Chondrocyte (in vitro differentiated cells): ENCODE measurements around the gene SSNA1. TPM values are rescaled to one million over a fixed set of nuclear protein-coding genes. Genes with fewer than 3 reads are reported as not detected.

ENCODE experiments used
- DNase-seq: peaks from one replicate; pipeline ENCODE4 v3.0.0; 2021; ENCODE audit warnings: mixed read lengths, low spot score
- H3K27ac Mint-ChIP-seq: one replicate; pipeline ENCODE4 v1.8.0; 2021; ENCODE audit warnings: mild to moderate bottlenecking, moderate library complexity, mixed read lengths; ENCODE audit not compliant: unreplicated experiment
- H3K27me3 Mint-ChIP-seq: 2 replicates; pipeline ENCODE4 v1.8.0; 2021; ENCODE audit warnings: low read depth, mixed read lengths
- H3K36me3 Mint-ChIP-seq: 2 replicates; pipeline ENCODE4 v1.8.0; 2021; ENCODE audit warnings: low read depth, mixed read lengths
- H3K4me1 Mint-ChIP-seq: 2 replicates; pipeline ENCODE4 v1.8.0; 2021; ENCODE audit warnings: low read depth, mild to moderate bottlenecking, mixed read lengths
- H3K4me3 Mint-ChIP-seq: one replicate; pipeline ENCODE4 v1.8.0; 2021; ENCODE audit warnings: mild to moderate bottlenecking, moderate library complexity, mixed read lengths; ENCODE audit not compliant: unreplicated experiment
- H3K9me3 Mint-ChIP-seq: 2 replicates; pipeline ENCODE4 v1.8.0; 2021; ENCODE audit warnings: low read depth, mixed read lengths
- CTCF ChIP-seq: fragments of 200-600 bp; sonication (generic); IDR thresholded peaks from 2 replicates; pipeline ENCODE4 v1.5.0; 2021; ENCODE audit warnings: antibody characterized with exemption, mild to moderate bottlenecking, moderate library complexity
- total RNA-seq: library from RNA; stranded (reverse); gene quantifications from 3 replicates; pipeline ENCODE4 v1.2.1, GENCODE V29; 2021

Gene SSNA1
- total RNA-seq, 1 donor from 2014 or later: 55.5 TPM

- peaks cover 27% of the 10 kb centered on the region for H3K27me3 Mint-ChIP-seq
- TF ChIP-seq CTCF: no peak
These were observed 30.7 kb upstream of the SSNA1 start for GRCh38 chr9:137157618-137158415.

GRCh38 chr9:137158625-137159024 is 29.9 kb upstream of the SSNA1 start:
- Mint-ChIP-seq H3K27ac (no peak overlapping the region), H3K27me3 (peaks cover 32% of the 10 kb centered on the region), H3K4me3 (no peak overlapping the region), H3K36me3 (no peaks in the 10 kb centered on the region), H3K9me3 (no peaks in the 10 kb centered on the region), H3K4me1 (peaks cover 5% of the 10 kb centered on the region)
- DNase-seq: no peak
- no peak for TF ChIP-seq CTCF

More at GRCh38 chr9:137157618-137158415, 30.7 kb upstream of the SSNA1 start:
- no peaks in the 10 kb centered on the region for H3K9me3 Mint-ChIP-seq
- H3K36me3 Mint-ChIP-seq: no peaks in the 10 kb centered on the region
- no peak for DNase-seq
- H3K4me3 Mint-ChIP-seq: no peak overlapping the region
- no peaks in the 10 kb centered on the region for H3K4me1 Mint-ChIP-seq
- H3K27ac Mint-ChIP-seq: no peak overlapping the region

GRCh38 chr9:137159105-137160053 is 29.1 kb upstream of the SSNA1 start:
- DNase-seq: no peak
- TF ChIP-seq CTCF: no peak
- Mint-ChIP-seq H3K4me1 (peaks cover 5% of the 10 kb centered on the region), H3K36me3 (no peaks in the 10 kb centered on the region), H3K27ac (no peak overlapping the region), H3K9me3 (no peaks in the 10 kb centered on the region), H3K27me3 (peaks cover 35% of the 10 kb centered on the region), H3K4me3 (no peak overlapping the region)

GRCh38 chr9:137160054-137160425 is 28.4 kb upstream of the SSNA1 start:
- TF ChIP-seq CTCF: no peak
- Mint-ChIP-seq H3K27me3 (peaks cover 39% of the 10 kb centered on the region), H3K9me3 (no peaks in the 10 kb centered on the region), H3K36me3 (no peaks in the 10 kb centered on the region), H3K27ac (no peak overlapping the region), H3K4me1 (peaks cover 5% of the 10 kb centered on the region), H3K4me3 (no peak overlapping the region)
- no peak for DNase-seq
